SK-N-SH treated with all-trans-retinoic acid at 6 μM for 48 hours (cell line): ENCODE results near the gene TUBA1C.

Experiments used
- ARNTL ChIP-seq: fragments of 450-650 bp; formaldehyde crosslinking; IDR thresholded peaks from 2 replicates; pipeline ENCODE4 v1.5.0; 2020; ENCODE audit warnings: low read depth, mild to moderate bottlenecking, moderate library complexity, borderline replicate concordance
- CSDC2 ChIP-seq: fragments of 250-450 bp; sonication (Bioruptor Pico); IDR thresholded peaks from 2 replicates; pipeline ENCODE4 v1.5.0; 2020; ENCODE audit warnings: mild to moderate bottlenecking, moderate library complexity
- GLIS3 ChIP-seq: fragments of 250-450 bp; sonication (Bioruptor Pico); IDR thresholded peaks from 2 replicates; pipeline ENCODE4 v1.5.0; 2020; ENCODE audit warnings: mild to moderate bottlenecking, moderate library complexity
- ISL1 ChIP-seq: fragments of 250-450 bp; sonication (Bioruptor Pico); IDR thresholded peaks from 2 replicates; pipeline ENCODE4 v2.1.2; 2022; ENCODE audit warnings: mild to moderate bottlenecking, moderate library complexity
- PATZ1 ChIP-seq: fragments of 250-450 bp; sonication (Bioruptor Pico); IDR thresholded peaks from 2 replicates; pipeline ENCODE4 v1.8.0; 2020; ENCODE audit warnings: mild to moderate bottlenecking, moderate library complexity, borderline replicate concordance
- PPARA ChIP-seq: fragments of 250-450 bp; sonication (Bioruptor Pico); IDR thresholded peaks from 2 replicates; pipeline ENCODE4 v1.5.0; 2020; ENCODE audit warnings: mild to moderate bottlenecking, borderline replicate concordance
- SNAI2 ChIP-seq: fragments of 250-450 bp; sonication (Bioruptor Pico); IDR thresholded peaks from 2 replicates; pipeline ENCODE4 v1.5.0; 2020; ENCODE audit warnings: mild to moderate bottlenecking, moderate library complexity
- TOX ChIP-seq: fragments of 250-450 bp; sonication (Bioruptor Pico); IDR thresholded peaks from 2 replicates; pipeline ENCODE4 v1.8.0; 2021; ENCODE audit warnings: mild to moderate bottlenecking, moderate library complexity, borderline replicate concordance
- TSHZ2 ChIP-seq: fragments of 250-450 bp; sonication (Bioruptor Pico); IDR thresholded peaks from 2 replicates; pipeline ENCODE4 v1.5.0; 2020; ENCODE audit warnings: mild to moderate bottlenecking, moderate library complexity
- ZC3H10 ChIP-seq: fragments of 250-450 bp; sonication (Bioruptor Pico); IDR thresholded peaks from 2 replicates; pipeline ENCODE4 v1.5.1; 2021; ENCODE audit warnings: mild to moderate bottlenecking, moderate library complexity
- ZFP3 ChIP-seq: fragments of 250-450 bp; sonication (Bioruptor Pico); IDR thresholded peaks from 2 replicates; pipeline ENCODE4 v1.5.0; 2020; ENCODE audit warnings: mild to moderate bottlenecking, moderate library complexity
- ZFP30 ChIP-seq: fragments of 450-650 bp; formaldehyde crosslinking; IDR thresholded peaks from 2 replicates; pipeline ENCODE4 v1.5.0; 2022; ENCODE audit warnings: mild to moderate bottlenecking, moderate library complexity
- ZNF70 ChIP-seq: fragments of 450-650 bp; formaldehyde crosslinking; IDR thresholded peaks from 2 replicates; pipeline ENCODE4 v1.5.0; 2020; ENCODE audit warnings: mild to moderate bottlenecking, moderate library complexity
- TF ChIP-seq, protein P1 (sequence below): fragments of 250-450 bp; sonication (Bioruptor Pico); IDR thresholded peaks from 2 replicates; pipeline ENCODE4 v1.5.1; 2020; ENCODE audit warnings: low read depth, mild to moderate bottlenecking, moderate library complexity

DNA sequence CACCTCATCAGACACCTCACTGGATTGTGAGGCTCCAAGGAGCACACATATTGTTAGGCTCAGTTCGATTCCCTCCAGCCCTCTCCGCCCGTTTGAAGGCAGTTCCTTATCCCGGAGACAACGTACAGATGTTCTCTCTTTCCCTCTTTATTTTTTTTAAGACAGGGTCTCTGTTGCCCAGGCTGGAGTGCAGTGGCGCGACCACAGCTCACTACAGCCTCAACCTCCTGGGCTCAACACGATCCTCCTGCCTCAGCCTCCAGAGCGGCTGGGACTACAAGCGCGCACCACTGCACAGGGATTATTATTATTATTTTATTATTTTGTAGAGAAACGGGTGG, 57.5 kb downstream of the TUBA1C start:
- TF ChIP-seq ZNF70 (no peak), ARNTL (CRISPR knock-in tag) (no peak), TSHZ2 (CRISPR knock-in tag) (no peak), ISL1 (CRISPR knock-in tag) (no peak), PATZ1 (no peak), CSDC2 (CRISPR knock-in tag) (no peak), SNAI2 (CRISPR knock-in tag) (no peak), PPARA (CRISPR knock-in tag) (no peak), ZFP30 (no peak), TOX (CRISPR knock-in tag) (no peak), GLIS3 (CRISPR knock-in tag) (no peak), ZFP3 (no peak), ZC3H10 (CRISPR knock-in tag) (no peak)
- TF ChIP-seq, protein P1, sequence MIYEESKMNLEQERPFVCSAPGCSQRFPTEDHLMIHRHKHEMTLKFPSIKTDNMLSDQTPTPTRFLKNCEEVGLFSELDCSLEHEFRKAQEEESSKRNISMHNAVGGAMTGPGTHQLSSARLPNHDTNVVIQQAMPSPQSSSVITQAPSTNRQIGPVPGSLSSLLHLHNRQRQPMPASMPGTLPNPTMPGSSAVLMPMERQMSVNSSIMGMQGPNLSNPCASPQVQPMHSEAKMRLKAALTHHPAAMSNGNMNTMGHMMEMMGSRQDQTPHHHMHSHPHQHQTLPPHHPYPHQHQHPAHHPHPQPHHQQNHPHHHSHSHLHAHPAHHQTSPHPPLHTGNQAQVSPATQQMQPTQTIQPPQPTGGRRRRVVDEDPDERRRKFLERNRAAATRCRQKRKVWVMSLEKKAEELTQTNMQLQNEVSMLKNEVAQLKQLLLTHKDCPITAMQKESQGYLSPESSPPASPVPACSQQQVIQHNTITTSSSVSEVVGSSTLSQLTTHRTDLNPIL, result no peak
